Naive B cell (primary cell): ENCODE measurements around the gene BRPF1. TPM values are rescaled to one million over a fixed set of nuclear protein-coding genes. Genes with fewer than 3 reads are reported as not detected.
A peak's percentile ranks its signal among the peaks of the same experiment; 100 is the strongest.

Experiments used
- ATAC-seq, 2 donors: fragments of 150-1000 bp; cut with Tn5 transposase; 2 replicates each; pipeline ENCODE4 v1.10.0; 2021; ENCODE audit warnings: low read depth in 2 of 2, mild to moderate bottlenecking in 2 of 2, moderate library complexity in 2 of 2
- DNase-seq: peaks from one replicate; pipeline ENCODE4 v3.0.0; 2022
- H3K27ac Mint-ChIP-seq, 6 donors: one replicate each; pipeline ENCODE4 v1.8.0; 2020 to 2022; ENCODE audit warnings: mild to moderate bottlenecking in 6 of 6, mixed read lengths in 6 of 6, moderate library complexity in 5 of 6, inconsistent platforms in 2 of 6
- H3K27me3 Mint-ChIP-seq, 3 donors: one replicate each; pipeline ENCODE4 v1.8.0; 2021 to 2022; ENCODE audit warnings: mixed read lengths in 3 of 3, mild to moderate bottlenecking in 1 of 3
- H3K36me3 Mint-ChIP-seq, 2 donors: one replicate each; pipeline ENCODE4 v1.8.0; 2020 to 2022; ENCODE audit warnings: mixed read lengths in 2 of 2, inconsistent platforms in 1 of 2, mild to moderate bottlenecking in 1 of 2
- H3K4me1 Mint-ChIP-seq, 3 donors: one replicate each; pipeline ENCODE4 v1.8.0; 2020 to 2022; ENCODE audit warnings: mixed read lengths in 3 of 3, inconsistent platforms in 1 of 3, mild to moderate bottlenecking in 1 of 3, moderate library complexity in 1 of 3
- H3K4me3 Mint-ChIP-seq, 8 donors: one replicate each; pipeline ENCODE4 v1.8.0; 2020 to 2022; ENCODE audit warnings: mild to moderate bottlenecking in 8 of 8, mixed read lengths in 8 of 8, moderate library complexity in 8 of 8, inconsistent platforms in 2 of 8
- H3K9me3 Mint-ChIP-seq, 7 donors: one replicate each; pipeline ENCODE4 v1.8.0; 2020 to 2022; ENCODE audit warnings: mixed read lengths in 7 of 7, mild to moderate bottlenecking in 5 of 7, inconsistent platforms in 2 of 7, moderate library complexity in 1 of 7
- polyA plus RNA-seq, 6 donors: library from polyadenylated mRNA; unstranded; fragments of 300-500 nt; fragmentation: Illumina TruSeq; gene quantifications; one replicate each; pipeline ENCODE4 v1.2.3, GENCODE V29; 2021; ENCODE audit warnings: low read depth in 6 of 6

Gene BRPF1
- polyA plus RNA-seq, 6 donors from 2014 or later = 3.0 to 22.0 (median 9.0) TPM

DNA sequence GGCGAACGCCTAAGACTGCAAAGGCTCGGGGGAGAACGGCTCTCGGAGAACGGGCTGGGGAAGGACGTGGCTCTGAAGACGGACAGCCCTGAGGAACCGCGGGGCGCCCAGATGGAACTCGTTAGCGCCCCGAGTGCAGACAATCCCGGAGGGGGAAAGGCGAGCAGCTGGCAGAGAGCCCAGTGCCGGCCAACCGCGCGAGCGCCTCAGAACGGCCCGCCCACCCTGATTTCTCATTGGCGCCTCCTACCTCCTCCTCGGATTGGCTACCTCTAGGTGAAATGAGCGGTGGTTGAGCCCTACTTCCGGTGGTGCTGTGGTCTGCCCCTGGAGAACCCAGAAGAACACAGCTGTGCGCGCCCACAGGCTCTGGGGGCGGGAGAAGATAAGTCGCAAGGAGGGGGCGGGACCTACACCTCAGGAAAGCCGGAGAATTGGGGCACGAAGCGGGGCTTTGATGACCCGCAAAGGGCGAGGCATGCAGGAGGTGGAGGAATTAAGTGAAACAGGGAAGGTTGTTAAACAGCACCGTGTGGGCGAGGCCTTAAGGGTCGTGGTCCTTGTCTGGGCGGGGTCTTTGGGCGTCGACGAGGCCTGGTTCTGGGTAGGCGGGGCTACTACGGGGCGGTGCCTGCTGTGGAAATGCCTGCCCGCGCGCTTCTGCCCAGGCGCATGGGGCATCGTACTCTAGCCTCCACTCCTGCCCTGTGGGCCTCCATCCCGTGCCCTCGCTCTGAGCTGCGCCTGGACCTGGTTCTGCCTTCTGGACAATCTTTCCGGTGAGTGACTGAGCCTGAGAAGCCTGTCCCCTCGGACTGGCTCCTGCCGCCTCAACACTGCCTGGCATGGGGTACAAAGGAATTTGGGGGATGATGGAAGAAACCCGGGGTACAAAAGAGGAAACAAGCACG lies 18.4 kb downstream of the BRPF1 start, which contains the start of gene OGG1:
Gene OGG1, plus strand, starts transcription at position 308 of the 911 bp plus-strand sequence. Its CDS starts 335 bp downstream, at position 643.
- peak; percentile 93 to 95 for ATAC-seq
- no peaks in the 10 kb centered on the region for H3K27me3 Mint-ChIP-seq
- no peaks in the 10 kb centered on the region for H3K9me3 Mint-ChIP-seq
- H3K36me3 Mint-ChIP-seq = peaks cover 4 to 13% of the 10 kb centered on the region in 2 donors
- peak within 1 kb of the TSS; percentile 83 to 99 (median 97) for H3K27ac Mint-ChIP-seq
- peaks cover 41 to 62% (median 42%) of the 10 kb centered on the region in 3 donors for H3K4me1 Mint-ChIP-seq
- peak within 1 kb of the TSS; percentile 83 to 100 (median 96) for H3K4me3 Mint-ChIP-seq
- DNase-seq = peak; percentile 97

DNA sequence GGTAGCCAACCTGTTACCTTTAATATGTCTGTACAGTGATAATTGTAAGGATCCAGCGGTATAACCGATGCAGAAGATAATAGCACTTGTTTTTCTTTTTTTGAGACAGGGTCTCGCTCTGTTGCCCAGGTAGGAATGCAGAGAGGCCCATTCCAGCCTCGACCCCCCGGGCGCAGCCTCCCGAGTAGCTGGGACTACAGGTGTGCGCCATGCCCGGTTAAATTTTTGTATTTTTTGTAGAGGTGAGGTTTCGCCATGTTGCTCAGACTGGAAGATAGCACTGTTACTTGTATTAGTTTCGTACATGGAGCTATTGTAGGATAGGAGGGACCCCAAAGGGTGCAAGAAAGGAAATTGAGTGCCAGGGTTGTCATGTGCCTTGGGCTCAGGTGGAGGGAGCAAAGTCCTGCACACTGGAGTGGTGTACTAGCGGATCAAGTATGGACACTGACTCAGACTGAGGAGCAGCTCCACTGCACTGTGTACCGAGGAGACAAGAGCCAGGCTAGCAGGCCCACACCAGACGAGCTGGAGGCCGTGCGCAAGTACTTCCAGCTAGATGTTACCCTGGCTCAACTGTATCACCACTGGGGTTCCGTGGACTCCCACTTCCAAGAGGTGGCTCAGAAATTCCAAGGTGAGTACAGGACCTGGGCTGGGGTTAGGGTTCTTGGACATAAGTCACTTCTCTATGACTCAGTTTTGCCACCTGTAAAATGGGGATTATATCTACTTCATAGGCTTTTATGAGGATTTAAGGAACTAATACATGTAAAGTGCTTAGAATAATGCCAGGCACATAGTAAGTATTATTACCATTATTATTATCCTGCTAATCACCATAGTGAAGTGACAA lies 19.2 kb downstream of the BRPF1 start:
- Mint-ChIP-seq H3K4me1 (peaks cover 41 to 62% (median 44%) of the 10 kb centered on the region in 3 donors), H3K36me3 (peaks cover 3 to 15% of the 10 kb centered on the region in 2 donors)

DNA sequence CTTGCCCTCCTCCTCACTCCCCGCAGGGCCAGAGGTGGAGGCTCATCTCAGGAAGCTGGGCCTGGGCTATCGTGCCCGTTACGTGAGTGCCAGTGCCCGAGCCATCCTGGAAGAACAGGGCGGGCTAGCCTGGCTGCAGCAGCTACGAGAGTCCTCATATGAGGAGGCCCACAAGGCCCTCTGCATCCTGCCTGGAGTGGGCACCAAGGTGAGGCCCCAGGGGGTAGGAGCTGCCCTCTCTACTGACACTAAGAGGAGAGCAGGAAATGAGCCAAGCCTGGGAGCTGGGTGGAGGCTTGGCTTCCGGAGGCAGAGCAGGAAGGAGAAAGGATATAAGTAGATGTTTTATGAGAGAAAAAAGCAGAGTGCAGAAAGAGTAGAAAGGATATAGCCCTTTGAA lies 23.1 kb downstream of the BRPF1 start:
- no peaks in the 10 kb centered on the region for H3K27me3 Mint-ChIP-seq
- H3K27ac Mint-ChIP-seq = peak overlapping the region in 2 of 6 donors; percentile 74 to 96
- ATAC-seq = no peak
- H3K4me1 Mint-ChIP-seq = peaks cover 42 to 51% (median 44%) of the 10 kb centered on the region in 3 donors
- H3K36me3 Mint-ChIP-seq = peaks cover 7 to 26% of the 10 kb centered on the region in 2 donors
- H3K4me3 Mint-ChIP-seq = no peak overlapping the region
- H3K9me3 Mint-ChIP-seq = no peaks in the 10 kb centered on the region
- no peak for DNase-seq

More for the DNA sequence above, 19.2 kb downstream of the BRPF1 start:
- ATAC-seq = no peak
- H3K9me3 Mint-ChIP-seq = no peaks in the 10 kb centered on the region
- H3K4me3 Mint-ChIP-seq = peak overlapping the region; percentile 83 to 100 (median 96)
- no peaks in the 10 kb centered on the region for H3K27me3 Mint-ChIP-seq
- no peak for DNase-seq
- H3K27ac Mint-ChIP-seq = peak overlapping the region; percentile 83 to 99 (median 97)

DNA sequence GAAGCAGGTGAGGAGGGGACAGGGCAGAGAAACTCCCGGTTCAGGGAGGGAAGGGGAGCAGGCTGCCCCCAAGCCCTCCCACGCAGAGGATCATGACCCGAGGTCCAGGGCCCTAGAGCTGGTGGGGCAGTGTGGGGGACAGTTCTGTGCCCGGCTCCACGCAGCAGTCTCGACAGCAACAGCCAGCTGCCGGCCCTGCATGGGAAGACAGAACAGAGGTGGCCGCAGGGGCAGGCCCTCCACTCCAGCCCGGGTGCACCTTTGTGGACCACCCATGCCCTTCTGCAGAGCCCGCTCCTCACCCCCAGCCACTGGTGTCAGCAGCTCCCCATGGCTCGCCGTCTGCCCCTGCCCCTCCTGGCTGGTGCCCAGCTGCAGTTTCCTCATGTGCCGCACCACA lies 25.9 kb downstream of the BRPF1 start:
- H3K9me3 Mint-ChIP-seq = no peaks in the 10 kb centered on the region
- peaks cover 17 to 40% of the 10 kb centered on the region in 2 donors for H3K36me3 Mint-ChIP-seq
- DNase-seq (no peak), ATAC-seq (no peak)
- H3K27ac Mint-ChIP-seq = peak overlapping the region in 1 of 6 donors; percentile 65
- no peak overlapping the region for H3K4me3 Mint-ChIP-seq
- no peaks in the 10 kb centered on the region for H3K27me3 Mint-ChIP-seq
- H3K4me1 Mint-ChIP-seq = peaks cover 22 to 26% (median 24%) of the 10 kb centered on the region in 3 donors

DNA sequence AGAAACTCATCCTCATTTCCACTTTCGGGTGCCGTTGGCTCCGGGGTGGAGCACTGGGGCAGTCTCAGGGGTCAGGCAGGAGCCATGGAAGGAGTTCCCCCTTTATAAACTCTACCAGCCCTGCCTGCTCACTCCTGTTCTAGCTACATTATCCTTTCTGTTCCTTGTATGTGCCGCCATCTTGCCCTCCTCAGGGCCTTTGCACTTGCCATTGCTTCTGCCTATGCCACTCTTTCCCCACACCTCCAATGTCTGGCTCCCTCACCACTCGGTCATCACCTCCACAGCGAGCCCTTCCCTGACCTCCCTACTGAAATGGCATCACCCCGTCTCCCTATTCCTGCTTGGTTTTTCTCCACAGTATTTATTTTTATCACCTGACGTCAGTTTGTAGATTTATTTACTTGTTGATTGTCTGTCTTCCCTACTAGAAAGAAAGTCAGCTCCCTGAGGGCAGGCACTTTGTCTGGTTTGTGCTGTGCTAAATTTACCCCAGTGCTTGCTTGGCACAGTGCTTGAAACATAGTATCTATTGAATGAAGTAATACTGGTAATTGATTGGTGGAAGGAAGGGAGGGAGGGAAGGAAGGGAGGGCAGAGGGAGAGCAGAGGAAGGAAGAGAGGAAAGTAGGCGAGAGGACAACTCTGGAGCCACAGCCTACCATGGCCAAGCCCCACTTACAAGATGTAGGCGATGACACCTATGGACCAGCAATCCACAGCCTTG lies 29.4 kb downstream of the BRPF1 start:
- Mint-ChIP-seq H3K27ac (peak overlapping the region in 2 of 6 donors; percentile 16 to 19), H3K27me3 (no peaks in the 10 kb centered on the region), H3K4me3 (peak overlapping the region in 1 of 8 donors; percentile 22), H3K9me3 (no peaks in the 10 kb centered on the region), H3K36me3 (peaks cover 17 to 25% of the 10 kb centered on the region in 2 donors), H3K4me1 (peaks cover 0 to 17% (median 11%) of the 10 kb centered on the region in 3 donors)
- DNase-seq (no peak), ATAC-seq (no peak)

DNA sequence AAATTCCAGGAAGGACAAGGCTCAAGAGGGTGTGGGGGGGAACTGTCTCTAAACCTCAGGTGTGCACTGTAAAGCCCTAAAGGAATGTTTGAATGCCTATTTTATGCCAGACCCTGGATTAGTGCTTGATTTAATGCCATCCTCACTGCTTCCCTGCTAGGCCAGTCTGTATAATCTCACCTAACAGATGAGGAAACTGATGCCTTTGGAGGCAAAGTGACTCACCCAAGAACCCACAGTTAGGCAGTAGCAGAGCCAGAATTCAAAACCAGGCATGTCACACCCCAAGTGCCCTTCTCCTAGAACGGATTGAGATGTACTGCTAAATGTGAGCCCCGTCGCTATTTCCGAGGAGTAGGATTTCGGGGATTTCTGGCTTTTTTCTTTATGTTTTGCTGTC lies 30.4 kb downstream of the BRPF1 start:
- Mint-ChIP-seq H3K27me3 (no peaks in the 10 kb centered on the region), H3K4me3 (peak overlapping the region in 1 of 8 donors; percentile 55), H3K27ac (peak overlapping the region in 1 of 6 donors; percentile 24), H3K4me1 (peaks cover 3 to 15% (median 12%) of the 10 kb centered on the region in 3 donors), H3K36me3 (peaks cover 17 to 18% of the 10 kb centered on the region in 2 donors), H3K9me3 (no peaks in the 10 kb centered on the region)
- DNase-seq (no peak), ATAC-seq (no peak)

DNA sequence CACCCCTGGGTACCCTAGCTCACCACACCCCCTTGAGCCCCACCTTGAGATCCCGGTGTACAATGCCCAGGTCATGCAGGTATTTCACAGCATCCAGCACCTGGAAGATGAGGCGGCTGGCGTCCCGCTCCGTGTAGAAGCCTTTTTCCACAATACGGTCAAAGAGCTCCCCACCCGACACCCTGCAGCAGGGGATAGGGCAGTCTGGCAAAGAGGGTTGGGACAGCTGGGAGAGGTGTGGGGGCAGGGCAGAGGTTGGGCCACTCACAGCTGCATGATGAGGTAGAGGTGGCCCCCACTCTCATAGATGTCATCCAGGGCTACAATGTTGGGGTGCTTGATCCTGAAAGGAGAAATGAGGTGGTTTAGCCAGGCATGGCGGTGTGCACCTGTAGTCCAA lies 31.3 kb downstream of the BRPF1 start:
- DNase-seq = no peak
- Mint-ChIP-seq H3K27me3 (no peaks in the 10 kb centered on the region), H3K36me3 (peaks cover 14 to 17% of the 10 kb centered on the region in 2 donors), H3K27ac (no peak overlapping the region), H3K4me3 (no peak overlapping the region), H3K4me1 (peaks cover 13 to 21% (median 18%) of the 10 kb centered on the region in 3 donors), H3K9me3 (no peaks in the 10 kb centered on the region)
- no peak for ATAC-seq

DNA sequence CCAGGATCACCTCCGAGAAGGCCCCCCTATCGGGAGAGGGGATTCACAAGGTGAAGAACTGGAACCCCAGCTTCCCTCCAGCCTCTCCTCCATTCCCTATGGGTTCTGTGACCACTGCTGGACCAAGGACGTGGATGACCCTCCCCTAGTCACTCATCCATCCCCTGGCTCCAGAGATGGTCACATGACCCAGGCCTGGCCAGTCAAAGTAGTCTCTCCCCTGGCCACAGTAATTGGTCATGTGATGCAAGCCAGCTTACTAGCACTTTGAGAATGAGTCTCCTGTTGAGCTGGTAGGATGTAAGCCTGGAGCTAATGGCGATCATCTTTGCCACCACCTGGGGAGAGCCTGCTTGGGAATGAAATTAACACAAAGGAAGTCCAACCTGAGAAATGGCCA lies 34.3 kb downstream of the BRPF1 start:
- Mint-ChIP-seq H3K4me3 (no peak overlapping the region), H3K4me1 (peaks cover 33 to 43% (median 40%) of the 10 kb centered on the region in 3 donors), H3K9me3 (no peaks in the 10 kb centered on the region), H3K27ac (peak overlapping the region in 1 of 6 donors; percentile 65), H3K36me3 (peaks cover 3 to 5% of the 10 kb centered on the region in 2 donors), H3K27me3 (peaks cover 0 to 16% (median 8%) of the 10 kb centered on the region in 3 donors)
- no peak for ATAC-seq
- no peak for DNase-seq

DNA sequence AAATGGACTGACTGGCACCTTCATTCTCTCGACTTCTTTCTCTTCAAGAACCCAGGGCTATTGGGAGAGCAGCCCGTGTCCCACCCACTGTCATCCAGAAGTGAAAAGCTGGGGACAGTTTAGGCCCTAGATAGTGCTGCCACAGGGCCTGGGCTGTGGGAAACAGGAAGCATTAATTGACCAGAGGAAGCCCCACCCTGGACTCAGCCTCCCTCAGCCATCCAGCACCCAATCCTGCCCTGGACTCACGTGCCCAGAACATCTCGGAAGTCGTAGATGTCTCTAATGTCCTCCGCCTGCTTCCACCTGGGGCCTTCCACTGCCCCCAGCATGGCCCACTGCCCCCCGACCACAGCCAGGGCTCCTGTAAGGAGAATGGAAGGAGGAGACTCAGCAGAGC lies 35.9 kb downstream of the BRPF1 start:
- Mint-ChIP-seq H3K36me3 (no peaks in the 10 kb centered on the region), H3K4me3 (peak overlapping the region in 1 of 8 donors; percentile 53), H3K27me3 (peaks cover 0 to 17% (median 11%) of the 10 kb centered on the region in 3 donors), H3K27ac (peak overlapping the region in 1 of 6 donors; percentile 14), H3K9me3 (no peaks in the 10 kb centered on the region), H3K4me1 (peaks cover 34 to 43% (median 40%) of the 10 kb centered on the region in 3 donors)
- ATAC-seq (no peak), DNase-seq (no peak)

DNA sequence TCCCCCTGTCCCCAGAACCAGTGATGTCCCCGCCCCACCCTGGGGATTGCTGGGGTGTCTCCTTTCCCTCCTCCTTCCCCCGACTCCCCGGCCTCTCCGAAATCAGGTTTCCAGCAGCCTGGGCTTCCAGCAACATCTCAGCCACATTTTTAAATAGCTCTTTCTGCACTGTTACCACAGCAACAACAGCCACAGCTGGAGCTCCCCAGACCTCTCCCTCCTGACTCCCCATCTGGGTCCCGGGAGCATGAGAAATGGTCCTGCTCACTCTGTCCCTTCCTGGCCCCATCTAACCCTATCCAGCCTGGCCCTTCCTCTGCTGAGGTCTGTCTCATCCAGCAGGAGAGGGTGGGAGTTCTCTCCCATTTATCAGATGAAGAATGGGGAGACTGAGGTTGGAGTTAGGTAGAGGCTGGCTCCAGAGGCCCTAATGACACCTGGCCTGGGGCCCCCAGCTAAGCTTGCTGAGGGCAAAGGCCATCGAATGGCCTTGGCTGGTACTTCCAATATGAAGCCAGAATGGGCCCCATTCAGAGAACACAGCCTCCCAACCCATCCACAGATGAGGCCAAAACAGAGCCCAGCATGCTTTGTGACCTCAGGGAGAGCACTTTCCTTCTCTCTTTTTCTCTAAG lies 36.7 kb downstream of the BRPF1 start:
- peak overlapping the region in 3 of 6 donors; percentile 15 to 76 (median 53) for H3K27ac Mint-ChIP-seq
- ATAC-seq = no peak

DNA sequence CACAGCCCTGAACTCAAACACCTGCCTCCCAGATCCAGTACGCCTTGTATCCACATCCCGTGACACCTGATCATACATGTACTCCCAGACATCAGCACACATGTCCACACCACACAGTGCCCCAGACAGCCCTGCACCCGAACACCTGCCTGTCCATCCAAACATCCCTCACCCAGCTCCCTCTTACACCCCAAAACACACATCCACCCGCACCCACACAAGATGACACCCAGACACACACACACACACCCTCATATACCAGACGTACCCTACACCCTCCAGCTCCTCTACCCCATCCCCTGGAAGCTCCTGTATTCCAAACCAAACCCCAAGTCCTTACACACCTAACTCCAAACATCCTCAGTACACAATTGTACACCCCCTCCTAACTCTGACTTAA lies 37.5 kb downstream of the BRPF1 start:
- H3K4me3 Mint-ChIP-seq = peak overlapping the region; percentile 38 to 93 (median 70)
- peaks cover 0 to 17% (median 11%) of the 10 kb centered on the region in 3 donors for H3K27me3 Mint-ChIP-seq
- no peak for DNase-seq
- H3K4me1 Mint-ChIP-seq = peaks cover 34 to 43% (median 40%) of the 10 kb centered on the region in 3 donors
- ATAC-seq = no peak
- H3K9me3 Mint-ChIP-seq = no peaks in the 10 kb centered on the region
- no peaks in the 10 kb centered on the region for H3K36me3 Mint-ChIP-seq
- peak overlapping the region in 3 of 6 donors; percentile 22 to 36 (median 28) for H3K27ac Mint-ChIP-seq

More for the DNA sequence above, 36.7 kb downstream of the BRPF1 start:
- no peak for DNase-seq
- no peaks in the 10 kb centered on the region for H3K9me3 Mint-ChIP-seq
- no peaks in the 10 kb centered on the region for H3K36me3 Mint-ChIP-seq
- peaks cover 34 to 43% (median 40%) of the 10 kb centered on the region in 3 donors for H3K4me1 Mint-ChIP-seq
- H3K4me3 Mint-ChIP-seq = peak overlapping the region in 3 of 8 donors; percentile 44 to 93 (median 70)
- H3K27me3 Mint-ChIP-seq = peaks cover 0 to 17% (median 11%) of the 10 kb centered on the region in 3 donors
